Activated CD4-positive, CD25-positive, alpha-beta regulatory T cell treated with anti-CD3 and anti-CD28 coated beads, Interleukin-2, amount 50 U/mL, for 24 hours (primary cell): ENCODE measurements around the gene UBE3D.
"Not testable (repeated sequence)": the region's sequence is repeated elsewhere in the genome, so short reads cannot be mapped to it uniquely, and the experiment has no call there.

Experiments used
- ATAC-seq, 2 donors: fragments of 150-1000 bp; cut with Tn5 transposase; one replicate each; pipeline ENCODE4 v1.10.0; 2021; ENCODE audit warnings: mild to moderate bottlenecking in 1 of 2, moderate library complexity in 1 of 2

UBE3D gene

DNA sequence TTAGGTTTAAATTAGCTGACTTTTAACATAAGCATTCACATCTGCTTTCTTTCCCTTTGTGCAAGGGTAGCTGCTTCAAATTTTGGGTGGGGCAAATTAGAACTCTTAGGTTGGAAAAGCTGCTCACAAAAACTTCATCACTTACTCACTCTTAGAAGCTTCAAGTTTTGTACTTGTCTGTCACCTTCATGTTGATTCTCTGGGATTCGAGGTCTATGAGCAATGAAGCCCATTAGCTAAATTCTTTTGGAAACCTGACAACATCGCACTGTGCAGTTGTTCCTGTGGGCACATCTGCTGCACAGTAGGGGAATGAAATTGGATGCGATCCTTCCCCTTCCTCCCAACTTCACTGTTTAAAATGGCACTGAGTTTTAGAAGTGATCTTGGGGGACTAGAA, 156.1 kb downstream of the UBE3D start:
- no peak for ATAC-seq

DNA sequence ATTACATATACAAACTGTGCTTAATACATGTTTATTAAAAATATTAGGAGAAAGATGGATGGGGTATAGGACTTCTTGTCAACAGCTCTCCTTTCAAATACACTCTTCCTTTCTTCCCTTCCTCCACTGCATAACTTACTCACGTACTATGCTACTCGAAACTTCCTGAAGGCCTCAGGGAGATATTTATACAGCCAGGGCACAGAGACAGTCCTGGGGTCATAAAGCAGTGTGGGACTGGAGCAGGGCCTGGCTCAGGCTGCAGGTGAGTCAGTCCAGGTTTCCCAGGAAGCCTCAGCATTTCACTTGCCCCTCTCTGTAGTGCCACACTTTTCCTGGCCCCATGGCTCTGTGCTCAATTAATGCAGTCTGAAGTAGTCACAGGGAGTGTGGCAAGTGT, 157.0 kb downstream of the UBE3D start:
- no peak for ATAC-seq

- ATAC-seq: no peak
Observed at GRCh38 chr6:82906951-82907350, 158.7 kb downstream of the UBE3D start.

- ATAC-seq: no peak
Observed at GRCh38 chr6:82906489-82906888, 159.2 kb downstream of the UBE3D start.

DNA sequence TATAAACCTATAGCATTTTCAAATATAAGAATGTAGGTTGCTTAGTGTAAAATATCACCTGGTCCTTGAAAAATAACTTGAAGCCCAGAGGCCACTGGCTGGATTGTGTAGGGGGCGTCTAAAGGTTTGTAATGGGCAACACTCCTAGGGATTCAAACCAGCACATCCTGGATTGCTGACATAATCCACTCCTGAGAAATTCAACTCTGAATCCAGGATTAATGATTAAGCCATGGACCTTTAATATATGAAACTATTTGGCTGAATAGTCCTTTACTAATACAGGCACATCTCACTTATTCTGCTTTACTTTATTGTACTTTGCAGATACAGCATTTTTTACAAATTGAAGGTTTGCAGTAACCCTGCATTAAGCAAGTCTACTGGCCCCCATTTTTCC, 160.8 kb downstream of the UBE3D start:
- no peak for ATAC-seq

DNA sequence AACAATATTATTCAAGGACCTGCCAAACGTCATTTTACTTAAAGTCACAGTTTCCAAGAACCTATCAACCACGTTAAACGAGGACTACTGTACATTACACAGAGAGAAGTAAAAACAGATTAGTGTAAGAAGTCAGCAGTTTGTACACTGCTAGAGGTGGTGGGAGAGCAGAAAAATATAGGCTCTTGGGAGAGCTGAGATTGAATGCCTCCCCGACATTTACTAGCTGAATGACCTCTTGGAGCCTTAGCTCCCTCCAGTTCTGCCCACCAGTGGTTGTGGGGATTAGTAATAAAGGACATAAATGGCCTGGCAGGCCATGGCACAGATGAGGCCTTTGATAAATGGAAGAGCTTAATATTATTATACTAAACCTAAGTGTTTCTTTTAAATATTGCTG, 161.4 kb downstream of the UBE3D start:
- ATAC-seq: no peak

- ATAC-seq: no peak
Observed at GRCh38 chr6:82902290-82902689, 163.4 kb downstream of the UBE3D start.

GRCh38 chr6:82894653-82895259, 170.9 kb downstream of the UBE3D start:
- no peak for ATAC-seq

DNA sequence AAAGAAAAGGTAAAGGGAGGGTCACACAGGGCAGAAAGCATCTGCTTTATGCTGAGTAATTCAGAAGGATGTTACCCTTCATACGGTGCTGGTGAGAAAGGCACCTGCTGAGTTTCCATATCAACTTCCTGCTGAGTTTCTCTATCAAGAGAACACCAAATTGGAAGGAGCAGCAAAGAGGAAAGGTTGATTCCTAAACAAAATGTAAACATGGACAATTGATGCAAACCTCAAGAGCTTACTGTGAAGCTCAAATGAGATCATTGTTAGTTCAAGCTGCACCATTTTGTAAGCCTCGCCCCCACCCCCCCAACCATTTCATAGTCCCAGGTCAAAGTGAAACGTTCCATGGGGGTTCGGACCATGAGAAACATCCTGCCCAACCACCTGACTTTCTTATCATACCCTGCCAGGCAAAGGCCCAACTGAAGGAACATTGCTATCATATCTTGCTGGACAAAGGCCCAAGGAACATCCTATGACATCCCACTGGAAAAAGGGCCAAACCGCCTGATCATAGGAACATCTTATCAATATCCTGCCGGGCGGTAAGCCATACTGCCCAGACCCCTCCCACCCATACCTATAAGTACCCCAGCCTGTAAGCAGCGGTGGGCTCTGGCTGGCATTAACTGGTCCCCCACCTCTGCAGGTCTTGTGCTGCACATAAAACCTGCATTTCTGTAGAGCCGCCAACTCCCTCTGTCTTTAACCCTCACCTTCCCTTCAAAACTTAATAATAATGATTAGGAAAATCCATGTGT, 171.6 kb downstream of the UBE3D start:
- no peak for ATAC-seq

- not testable (repeated sequence) for ATAC-seq
Observed at GRCh38 chr6:82891503-82891902, 174.1 kb downstream of the UBE3D start.

DNA sequence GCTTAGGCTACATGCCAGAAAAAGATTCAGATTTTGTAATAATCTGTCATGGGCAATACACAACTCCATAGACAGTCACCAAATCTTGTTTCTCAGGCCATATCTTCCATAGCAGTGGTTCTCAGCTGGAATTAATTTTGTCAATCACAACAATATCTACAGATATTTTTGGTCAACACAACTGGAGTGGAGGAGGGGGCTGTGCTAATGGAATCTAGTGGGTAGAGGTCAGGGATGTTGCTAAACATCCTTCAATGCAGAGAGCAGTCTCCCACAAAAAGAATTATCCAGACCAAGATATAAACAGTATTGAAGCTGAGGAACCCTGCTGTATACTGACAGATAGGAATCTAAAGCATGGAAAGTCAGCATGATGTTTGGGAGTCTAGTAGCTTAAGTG, 174.6 kb downstream of the UBE3D start:
- no peak for ATAC-seq

GRCh38 chr6:82890240-82890639, 175.4 kb downstream of the UBE3D start:
- no peak for ATAC-seq

DNA sequence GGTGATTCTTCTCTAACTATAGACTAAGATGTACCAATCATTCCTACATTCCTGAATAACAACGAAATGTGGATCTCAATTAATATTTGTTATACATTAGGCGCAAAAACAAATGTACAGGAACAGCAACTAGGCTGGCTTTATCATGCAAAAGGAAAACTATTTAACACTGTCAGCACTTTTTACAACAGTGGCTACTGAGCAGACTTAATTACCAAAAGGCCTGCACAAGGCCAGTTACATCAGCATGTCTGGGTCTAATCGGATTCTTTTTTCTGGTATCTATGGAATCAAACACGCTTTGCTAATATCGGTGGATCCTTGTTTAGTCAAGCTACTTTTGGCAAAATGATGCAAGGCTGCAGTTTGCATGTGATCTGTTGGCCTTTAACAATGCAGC, 176.5 kb downstream of the UBE3D start:
- ATAC-seq: no peak

GRCh38 chr6:82882363-82883023, 183.1 kb downstream of the UBE3D start:
- no peak for ATAC-seq

DNA sequence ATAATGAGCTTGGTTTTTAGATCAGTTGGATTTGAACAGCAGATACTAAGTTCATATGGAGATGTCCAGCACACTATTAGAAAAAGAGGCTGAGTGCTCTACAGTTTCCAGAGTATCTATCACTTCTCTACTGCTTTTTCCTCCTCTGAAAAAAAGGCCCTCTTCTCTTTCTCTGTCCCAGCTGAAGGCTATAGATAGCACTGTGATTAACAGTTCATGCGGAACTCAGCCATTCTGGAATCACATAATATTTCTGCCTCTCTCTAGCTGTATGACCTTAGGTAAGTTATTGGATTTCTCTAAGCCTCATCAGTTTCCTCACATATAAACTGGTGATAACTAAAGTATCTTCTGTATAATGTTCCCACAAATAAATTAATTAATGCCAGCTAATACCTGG, 184.1 kb downstream of the UBE3D start:
- no peak for ATAC-seq

DNA sequence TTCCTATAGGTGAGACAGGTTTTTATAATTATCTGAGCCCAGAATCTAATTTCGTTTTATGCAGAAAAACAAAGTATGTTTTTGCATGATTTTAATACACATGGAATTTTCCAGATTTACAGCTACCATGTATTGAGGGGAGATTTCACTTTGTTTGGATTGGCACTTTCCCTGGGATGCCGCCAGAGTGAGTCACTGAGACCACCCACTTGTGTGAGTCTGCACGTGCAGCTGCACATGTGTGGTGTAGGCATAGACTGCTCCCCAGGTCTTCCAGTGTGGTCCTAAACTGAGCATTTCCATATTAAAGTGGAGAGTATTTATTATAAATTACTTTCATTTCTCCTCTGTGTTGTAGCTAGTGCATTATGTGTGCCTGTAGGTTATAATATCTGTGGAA, 186.8 kb downstream of the UBE3D start:
- no peak for ATAC-seq

DNA sequence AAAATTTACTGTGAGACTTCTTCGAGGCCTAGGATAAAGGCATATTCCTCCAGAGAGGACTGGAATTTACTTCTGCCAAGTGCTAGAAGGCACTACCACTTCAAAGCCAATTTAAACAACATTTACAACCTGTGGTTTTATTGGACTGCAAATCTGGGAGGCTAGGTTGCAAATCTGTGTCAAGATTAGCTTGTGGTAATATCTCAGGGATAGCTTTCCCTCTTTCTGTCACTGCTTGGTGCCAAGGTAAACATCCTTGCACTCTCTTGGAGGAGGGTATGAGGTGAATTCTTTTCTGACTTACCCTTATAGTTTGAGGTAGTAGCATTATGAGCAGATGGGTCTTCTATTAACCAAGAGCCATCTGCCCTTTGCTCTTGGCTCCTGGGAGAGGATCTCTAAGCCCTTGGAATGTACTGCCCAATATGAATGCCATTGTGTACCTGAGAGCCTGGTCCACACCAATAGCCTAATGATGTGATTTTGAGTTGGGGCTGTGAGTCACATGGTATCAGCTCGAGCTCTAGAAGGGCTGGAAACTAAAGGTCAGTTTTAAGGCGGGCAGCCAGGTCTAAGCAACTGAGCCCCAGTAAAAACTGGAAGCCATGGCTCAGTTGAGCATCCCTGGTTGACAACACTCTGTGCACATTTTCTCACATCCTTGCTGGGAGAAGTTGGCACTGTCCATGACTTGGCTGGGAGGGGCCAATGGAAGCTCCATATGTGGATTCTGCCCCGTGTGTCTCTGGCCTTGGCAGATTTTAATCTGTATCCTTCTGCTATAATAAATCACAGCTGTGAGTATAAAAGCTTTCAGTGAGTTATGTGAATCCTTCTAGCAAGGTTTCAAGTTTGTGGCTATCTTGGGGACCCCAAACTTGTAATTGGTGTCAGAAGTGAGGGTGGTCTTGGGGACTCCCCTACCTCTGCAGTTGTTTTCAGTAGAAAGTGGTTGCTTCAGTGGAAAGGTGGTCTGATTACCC, 188.1 kb downstream of the UBE3D start:
- no peak for ATAC-seq

DNA sequence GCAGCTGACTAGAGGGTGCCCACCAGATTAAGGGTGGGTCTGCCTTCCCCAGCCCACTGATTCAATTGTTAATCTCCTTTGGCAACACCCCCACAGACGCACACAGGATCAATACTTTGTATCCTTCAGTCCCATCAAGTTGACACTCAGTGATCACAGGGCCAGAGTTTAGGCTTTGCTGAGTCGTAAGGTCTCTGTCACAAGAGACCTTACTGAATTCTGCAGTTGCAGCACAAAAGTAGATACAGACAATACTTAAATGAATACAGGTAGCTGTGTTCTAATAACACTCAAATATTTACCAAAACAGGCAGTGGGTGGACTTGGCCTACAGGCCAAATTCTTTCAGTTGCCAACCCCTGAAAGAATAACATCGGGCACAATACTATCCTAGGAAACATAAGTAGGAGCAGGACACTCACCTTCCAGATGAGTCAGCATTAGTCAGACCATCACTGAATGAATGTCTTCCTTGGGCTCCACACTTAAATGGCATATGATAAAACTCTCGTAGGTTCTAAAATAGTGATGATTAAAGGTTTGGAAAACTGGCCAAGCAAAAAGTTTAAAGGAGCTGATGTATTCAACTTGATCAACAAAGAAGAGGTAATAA, 190.0 kb downstream of the UBE3D start:
- ATAC-seq: no peak

- ATAC-seq: no peak
Observed at GRCh38 chr6:82874867-82875266, 190.8 kb downstream of the UBE3D start.

DNA sequence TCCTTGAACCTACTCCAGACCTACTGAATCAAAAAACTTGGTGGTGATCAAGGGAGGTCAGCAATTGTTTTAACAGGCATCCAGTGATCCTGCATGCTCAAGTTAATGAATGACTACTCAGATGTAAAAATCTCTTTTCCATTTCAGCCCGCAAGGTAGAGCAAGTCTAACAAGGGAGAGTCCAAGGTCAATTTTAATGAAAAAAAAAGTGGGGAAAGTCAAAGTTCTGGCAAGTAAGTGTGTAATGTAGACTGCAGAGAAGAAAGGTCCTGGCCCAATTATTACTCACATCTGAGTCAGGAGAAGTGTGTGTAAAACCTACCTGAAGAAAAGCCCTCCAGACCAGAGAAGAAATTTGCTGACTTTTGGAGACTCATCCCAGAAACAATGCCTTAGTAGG, 193.5 kb downstream of the UBE3D start:
- ATAC-seq: no peak

- no peak for ATAC-seq
Observed at GRCh38 chr6:82870582-82871172, 195.0 kb downstream of the UBE3D start.

GRCh38 chr6:82869493-82869892, 196.1 kb downstream of the UBE3D start:
- no peak for ATAC-seq
